HG02623 (cell line): Measurements from ENCODE around the gene NR3C2.

Source experiments
- ATAC-seq: cut with Tn5 transposase; IDR thresholded peaks from one replicate; pipeline ENCODE4 v1.9.1; 2021; ENCODE audit warnings: moderate library complexity; ENCODE audit not compliant: unreplicated experiment

Gene NR3C2

DNA sequence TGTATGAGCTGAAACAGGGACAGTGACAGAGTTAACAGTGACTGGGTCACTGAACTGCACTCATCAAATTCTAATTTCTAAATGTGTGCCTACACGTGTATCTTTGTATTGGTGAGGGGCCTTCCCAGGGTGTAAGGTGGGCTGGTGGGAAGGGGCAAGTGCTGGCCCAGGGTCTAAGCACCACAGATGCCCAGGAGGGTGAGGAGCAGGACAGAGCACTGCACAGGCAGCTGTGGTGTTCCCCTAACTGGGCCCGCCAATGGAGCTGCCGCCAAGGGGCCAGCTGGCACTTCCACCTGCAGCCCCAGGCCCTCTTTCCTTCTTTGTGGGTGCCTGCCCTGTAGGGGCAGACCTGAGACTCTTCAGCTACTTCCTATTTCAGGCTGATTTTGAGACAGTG, 360.5 kb downstream of the NR3C2 start:
- ATAC-seq = no peak

- no peak for ATAC-seq
Measured at GRCh38 chr4:148081267-148081666, 360.9 kb downstream of the NR3C2 start.

- ATAC-seq = no peak
Measured at GRCh38 chr4:148079961-148080360, 362.3 kb downstream of the NR3C2 start.

DNA sequence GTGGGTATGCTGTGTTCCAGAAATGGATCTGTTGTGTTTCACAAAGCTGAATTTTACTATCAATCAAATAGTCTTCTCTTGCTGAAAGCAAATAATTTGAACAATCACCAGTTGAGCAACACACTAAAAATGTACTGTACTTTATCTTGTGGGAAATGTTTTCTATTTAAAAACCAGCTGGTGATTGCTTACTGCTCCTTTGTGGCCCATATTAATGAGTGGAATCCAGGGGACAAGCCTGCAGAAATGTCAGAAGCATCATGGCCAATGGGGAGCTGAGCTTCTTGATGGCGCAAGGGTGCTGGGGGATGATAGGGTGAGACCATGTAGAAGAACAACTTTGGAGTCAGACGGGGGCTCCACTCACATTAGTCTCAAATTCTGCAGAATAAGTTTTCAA, 364.2 kb downstream of the NR3C2 start:
- ATAC-seq = no peak

DNA sequence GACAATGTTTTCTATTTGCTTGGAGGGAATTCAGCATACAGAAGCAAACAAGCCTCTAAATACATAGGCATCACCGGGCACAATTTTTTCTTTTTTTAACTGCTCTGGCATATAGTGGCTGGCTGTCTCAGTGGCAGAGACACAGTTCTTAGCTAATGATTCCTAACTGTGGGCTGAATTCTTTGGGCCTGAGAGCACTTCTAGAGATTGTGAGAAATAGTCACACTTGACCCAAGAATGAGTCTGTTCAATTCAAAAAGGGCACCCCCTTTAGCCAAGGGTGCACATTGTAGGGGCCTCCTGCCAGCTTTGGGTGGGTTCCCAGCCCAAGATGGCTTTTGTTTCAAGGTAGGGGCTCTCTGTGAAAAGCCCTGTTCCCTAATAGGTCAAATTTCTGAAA, 364.6 kb downstream of the NR3C2 start:
- no peak for ATAC-seq

DNA sequence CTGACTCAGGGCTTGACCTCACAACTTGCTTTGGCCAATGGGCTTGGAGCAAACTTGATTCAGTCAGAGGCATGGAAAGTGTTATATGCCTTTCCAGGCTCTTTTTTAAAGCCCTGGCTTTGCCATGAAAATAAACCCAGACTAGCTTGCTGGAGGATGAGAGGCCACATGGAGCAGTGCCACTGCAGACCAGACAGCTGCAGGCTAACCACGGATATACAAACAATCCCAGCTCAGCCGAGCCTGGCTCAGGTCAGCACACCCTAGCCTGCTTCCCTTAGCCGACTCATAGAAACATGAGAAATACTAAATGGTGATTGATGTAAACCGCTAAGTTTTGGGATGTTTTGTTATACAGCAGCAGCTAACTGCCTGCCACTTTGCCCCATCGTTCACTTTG, 365.2 kb downstream of the NR3C2 start:
- no peak for ATAC-seq

DNA sequence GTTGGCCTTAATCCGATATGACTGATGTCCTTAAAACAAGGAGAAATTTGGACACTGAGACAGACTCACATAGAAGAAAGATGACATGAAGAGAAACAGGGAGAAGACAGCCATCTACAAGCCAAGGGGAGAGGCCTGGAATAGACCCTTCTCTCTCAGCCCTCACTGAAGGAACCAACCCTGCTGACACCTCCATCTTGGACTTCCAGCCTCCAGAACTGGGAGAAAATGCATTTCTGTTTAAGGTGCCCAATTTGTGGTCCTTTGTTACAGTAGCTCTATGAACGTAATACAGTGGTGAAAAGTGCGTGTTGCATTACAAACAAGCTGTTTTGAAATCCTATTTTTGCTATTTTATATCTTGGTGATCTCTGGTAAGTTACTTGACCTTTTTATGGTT, 366.8 kb downstream of the NR3C2 start:
- ATAC-seq = no peak

DNA sequence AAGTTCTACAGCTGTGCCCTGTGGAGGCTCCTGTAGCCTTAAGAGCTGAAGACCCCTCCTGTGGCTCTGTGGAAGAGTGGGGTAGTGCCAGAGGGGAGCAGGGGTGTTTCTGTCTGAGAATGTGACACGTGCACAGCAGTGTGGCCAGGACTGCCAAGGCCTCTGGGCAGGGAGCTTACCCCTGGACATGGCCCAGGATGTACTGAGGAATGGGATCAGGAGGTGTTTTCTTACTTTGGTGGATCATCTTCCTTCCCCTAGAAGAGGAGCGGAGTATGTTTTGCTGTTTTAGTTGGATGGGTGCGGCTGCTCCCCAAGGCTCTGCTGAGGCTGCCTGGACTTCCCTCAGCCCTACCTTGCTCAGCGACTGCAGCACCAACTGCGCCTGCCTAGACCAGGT, 367.8 kb downstream of the NR3C2 start:
- no peak for ATAC-seq

- ATAC-seq = no peak
Measured at GRCh38 chr4:148073349-148073748, 368.9 kb downstream of the NR3C2 start.

- no peak for ATAC-seq
Measured at GRCh38 chr4:148072789-148073188, 369.4 kb downstream of the NR3C2 start.

- no peak for ATAC-seq
Measured at GRCh38 chr4:148071009-148071408, 371.2 kb downstream of the NR3C2 start.

GRCh38 chr4:148069895-148070178, 372.4 kb downstream of the NR3C2 start:
- no peak for ATAC-seq

DNA sequence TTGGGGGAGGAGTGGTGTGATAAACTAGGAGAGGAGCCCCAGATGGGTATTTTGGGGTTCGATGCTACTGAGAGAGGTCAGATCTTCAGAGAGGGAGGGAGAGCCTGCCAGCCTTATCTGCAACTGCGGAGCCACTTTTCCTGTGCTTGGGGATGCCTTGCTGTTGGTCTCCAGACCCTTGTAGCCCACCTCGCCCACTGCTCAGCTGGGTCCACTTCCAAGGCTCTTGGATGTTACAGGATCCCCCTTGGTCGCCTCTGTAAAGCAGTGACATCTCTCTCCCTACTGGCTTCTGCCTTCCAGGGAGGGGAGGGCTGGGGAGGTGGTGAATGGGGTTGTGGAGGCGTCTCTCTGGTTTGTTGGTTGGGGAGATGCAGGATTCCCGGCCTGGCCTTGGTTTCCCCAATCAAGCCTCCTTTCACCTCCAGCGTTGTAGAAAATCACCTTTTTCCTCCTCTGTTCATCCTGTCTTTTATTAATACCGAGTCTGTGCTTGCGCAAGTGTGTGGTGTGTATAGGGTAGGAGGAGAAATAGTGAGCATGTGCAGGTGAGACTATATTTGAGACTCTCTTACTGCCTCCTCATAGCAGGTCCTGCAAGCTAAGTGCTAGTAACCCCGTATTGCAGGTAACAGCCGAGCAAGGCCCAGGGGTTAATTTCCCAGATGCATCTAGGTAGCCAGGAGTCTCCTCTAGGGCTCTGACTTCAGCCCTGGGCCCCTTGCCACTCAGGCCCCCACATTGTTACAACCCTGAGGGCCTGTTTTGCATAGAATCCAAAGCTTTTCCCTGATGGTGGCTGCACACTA, 372.9 kb downstream of the NR3C2 start:
- ATAC-seq = no peak

DNA sequence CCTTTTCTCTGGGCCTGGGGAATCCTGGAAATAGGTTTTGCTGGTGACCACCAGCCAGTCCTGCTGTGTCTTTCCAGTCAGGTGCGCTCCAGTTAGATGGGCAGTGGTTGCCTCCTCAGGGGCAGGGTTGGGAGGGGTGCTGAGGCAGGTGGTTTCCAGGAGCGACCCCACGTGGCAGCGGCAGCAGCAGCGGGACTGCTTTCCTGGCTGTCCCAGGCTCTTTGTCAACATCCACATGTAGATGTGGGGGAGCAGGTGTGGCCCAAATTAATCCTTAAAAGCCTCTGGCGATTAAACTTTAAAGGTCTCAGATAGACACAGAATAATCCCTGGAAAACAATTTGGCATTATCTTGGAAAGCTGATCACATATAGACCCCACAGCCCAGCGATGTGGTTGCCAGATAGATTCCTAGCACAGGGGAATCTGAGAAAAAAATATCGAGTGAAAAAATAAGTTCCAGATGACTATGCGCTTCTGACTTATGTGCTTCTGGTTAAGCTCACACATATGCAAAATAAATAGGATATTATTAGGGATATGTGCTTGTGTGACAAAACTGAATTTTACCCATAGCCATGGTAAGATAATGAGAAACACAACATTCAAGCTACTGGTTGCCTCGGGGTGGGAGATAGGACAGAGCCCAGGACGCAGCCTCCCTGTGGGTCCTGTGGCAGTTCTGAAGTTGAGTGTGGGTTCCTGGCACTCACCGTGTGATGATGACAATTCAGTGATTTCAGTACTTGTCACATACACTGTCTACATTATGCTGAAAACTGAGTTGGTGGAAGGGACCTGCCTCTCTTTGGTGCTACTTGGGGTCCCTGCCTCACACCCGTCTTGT, 373.9 kb downstream of the NR3C2 start:
- ATAC-seq = no peak

GRCh38 chr4:148067301-148067916, 374.8 kb downstream of the NR3C2 start:
- no peak for ATAC-seq

DNA sequence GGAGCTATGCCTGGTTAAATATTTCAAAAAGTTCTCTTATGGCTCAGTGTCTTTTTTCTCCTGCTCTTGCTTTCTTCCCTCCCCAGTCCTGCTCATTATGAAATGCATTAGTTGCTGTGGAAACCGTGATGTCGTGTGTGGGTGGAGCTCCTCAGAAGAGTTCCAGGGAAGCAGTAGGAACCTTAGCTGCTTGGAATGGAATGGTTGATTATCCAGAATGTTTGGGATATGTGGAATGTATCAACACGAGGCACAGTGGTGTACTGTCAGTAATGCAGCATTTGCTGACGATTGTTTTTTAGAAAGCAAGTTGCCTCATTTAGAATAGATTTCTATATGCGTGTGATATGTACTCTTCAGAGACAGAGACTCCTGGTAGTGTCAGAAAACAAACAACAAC, 377.1 kb downstream of the NR3C2 start:
- no peak for ATAC-seq

DNA sequence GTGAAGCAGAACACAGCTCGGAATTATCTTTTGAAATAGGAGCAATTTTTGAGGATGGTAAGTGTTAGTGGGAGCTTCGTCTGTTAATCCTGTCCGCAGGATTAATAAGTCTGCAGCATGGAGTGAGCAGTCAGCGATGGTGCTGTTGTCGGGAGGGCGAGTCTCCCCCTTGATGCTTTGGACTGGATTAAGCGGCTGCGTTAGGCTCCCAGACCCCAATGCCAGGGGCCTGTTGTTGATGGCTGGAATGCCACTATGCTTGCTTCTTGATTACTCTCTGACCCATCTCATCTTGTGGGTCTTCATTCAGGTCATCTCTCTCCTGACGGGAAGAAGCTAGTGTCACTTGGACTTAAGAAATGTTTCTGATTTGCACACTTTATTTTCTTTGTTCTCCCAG, 377.8 kb downstream of the NR3C2 start:
- no peak for ATAC-seq

DNA sequence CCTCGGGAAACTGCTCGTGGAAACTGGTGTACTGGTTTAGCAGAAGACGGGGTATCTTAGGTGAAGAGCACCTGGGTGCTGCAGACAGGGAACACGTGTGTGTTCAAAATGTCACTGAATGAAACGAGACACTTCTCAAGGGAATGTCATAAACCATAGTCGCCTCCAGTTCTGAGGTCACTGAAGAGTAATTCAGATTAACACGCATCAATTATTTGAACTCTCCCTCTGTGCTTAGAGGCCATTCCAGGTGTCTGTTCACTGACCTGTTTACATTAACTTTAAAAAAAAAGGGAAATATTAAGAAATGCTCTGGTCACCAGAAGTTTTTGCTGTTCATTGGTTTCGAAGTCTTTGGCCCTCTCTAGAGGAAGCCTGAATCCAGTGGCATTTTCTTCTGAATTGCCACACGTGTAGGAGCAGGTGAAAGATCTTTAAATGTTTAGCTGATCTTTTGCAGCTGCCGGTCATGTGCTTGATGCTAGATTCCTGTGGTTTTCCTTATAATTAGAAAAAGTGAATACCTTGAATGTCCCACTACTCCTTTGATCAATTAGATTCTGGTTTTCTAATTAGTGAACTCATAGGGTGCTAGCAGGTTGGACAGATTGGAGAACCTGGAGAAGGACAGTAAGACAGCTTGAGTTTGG, 379.8 kb downstream of the NR3C2 start:
- ATAC-seq = no peak

- ATAC-seq = no peak
Measured at GRCh38 chr4:148061795-148062194, 380.4 kb downstream of the NR3C2 start.

GRCh38 chr4:148061141-148061481, 381.1 kb downstream of the NR3C2 start:
- ATAC-seq = no peak

- no peak for ATAC-seq
Measured at GRCh38 chr4:148060264-148061140, 381.7 kb downstream of the NR3C2 start.
